GM12872 (cell line): ENCODE results near the gene ARHGAP20.

Experiments used
- CTCF ChIP-seq: IDR thresholded peaks from 3 replicates; pipeline ENCODE4 v1.5.1; 2011; ENCODE audit warnings: low read depth, mild to moderate bottlenecking, low read length, moderate library complexity; ENCODE audit not compliant: insufficient read depth

Gene ARHGAP20

DNA sequence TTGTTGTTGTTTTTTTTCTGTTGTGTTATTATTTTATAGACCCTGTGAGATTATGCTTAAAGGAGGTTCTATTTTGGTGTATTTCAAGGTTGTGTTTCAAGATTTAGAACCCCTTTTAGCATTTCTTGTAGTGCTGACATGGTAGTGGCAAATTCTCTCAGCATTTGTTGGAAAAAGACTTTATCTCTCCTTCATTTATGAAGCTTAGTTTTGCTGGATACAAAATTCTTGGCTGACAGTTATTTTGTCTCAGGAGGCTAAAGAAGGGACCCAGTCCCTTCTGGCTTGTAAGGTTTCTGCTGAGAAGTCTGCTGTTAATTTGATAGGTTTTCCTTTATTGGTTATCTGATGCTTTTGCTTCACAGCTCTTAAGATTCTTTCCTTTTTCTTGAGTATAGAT is 40.7 kb upstream of the ARHGAP20 start:
- TF ChIP-seq CTCF: no peak

GRCh38 chr11:110750100-110750499 is 37.9 kb upstream of the ARHGAP20 start:
- TF ChIP-seq CTCF: no peak

- TF ChIP-seq CTCF: no peak
Measured at GRCh38 chr11:110747531-110747930, 35.3 kb upstream of the ARHGAP20 start.

DNA sequence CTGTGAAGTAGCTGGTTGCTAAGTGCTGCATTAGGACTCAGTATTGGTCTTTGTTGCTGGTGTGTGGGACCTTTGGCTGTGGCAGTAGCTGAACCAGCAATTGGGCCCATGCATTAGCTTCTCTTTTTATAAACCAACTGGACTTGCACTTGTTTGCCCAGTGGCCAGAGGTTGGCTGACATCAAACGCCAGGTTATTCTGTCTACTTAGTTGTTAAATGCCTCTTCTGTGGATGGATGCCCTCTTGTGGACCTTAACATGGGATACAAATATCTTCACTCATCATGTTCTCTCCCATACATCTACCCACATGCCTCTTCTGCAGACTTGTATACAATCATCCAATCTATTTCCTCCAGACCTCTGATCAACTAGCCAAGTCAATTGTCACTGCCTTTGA is 26.4 kb upstream of the ARHGAP20 start:
- TF ChIP-seq CTCF: no peak

DNA sequence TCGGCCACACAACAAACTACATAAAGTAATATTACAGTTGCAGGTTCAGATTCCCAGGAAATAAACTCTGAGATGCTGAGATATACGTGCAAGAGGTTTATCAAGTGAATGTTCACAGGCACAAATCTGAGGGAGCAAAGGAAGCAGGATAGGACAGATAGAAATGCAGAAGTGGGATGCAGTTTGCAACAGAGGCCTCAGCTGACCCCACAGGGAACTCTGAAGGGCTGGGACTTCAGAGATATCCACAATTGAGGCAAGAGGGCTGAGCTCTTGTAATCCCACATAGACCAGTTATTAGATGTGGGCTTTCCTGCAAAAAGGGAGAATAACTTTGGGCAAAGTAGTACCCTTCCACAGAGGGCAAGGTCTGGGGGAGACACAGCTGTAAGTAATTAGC is 25.4 kb upstream of the ARHGAP20 start:
- TF ChIP-seq CTCF: no peak

DNA sequence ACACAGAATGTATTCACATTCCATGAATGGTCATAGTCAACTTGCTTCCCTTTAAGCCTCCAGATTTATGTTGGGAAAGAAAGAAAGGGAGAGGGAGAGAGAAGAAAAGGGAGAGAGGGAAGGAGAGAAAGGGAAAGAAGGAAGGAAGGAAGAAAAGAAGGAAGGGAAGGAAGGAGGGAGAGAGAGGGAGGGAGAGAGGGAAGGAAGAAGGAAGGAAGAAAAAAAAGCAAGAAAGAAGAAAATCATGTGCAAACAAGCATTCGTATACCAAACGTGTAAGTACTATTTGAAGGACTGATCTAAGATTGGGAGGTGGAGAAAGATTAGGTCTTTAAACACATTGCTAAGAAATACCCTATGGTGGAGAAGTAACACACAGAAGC is 23.9 kb upstream of the ARHGAP20 start:
- no peak for TF ChIP-seq CTCF

GRCh38 chr11:110735455-110736170 is 23.4 kb upstream of the ARHGAP20 start:
- TF ChIP-seq CTCF: no peak

DNA sequence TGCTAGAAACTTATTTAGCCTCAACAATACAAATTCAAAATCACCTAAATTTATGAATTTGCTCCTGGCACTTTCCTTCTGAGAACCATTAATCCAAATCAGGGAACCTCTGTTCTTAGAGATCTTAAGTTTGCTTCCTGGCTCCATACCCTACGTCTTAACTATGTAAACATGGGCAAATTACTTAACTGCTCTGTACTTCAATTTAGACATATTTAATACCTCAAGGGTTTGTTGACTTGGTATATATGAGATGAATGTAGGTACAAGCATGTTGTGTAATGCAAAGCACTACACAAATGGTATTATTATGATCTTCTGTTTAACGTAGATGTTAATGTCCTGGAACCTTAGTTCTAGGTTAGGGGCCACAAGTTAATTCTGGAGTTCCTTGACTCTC is 22.6 kb upstream of the ARHGAP20 start:
- no peak for TF ChIP-seq CTCF
